GM12878 (cell line): ENCODE measurements around the gene TASOR. TPM values are rescaled to one million over a fixed set of nuclear protein-coding genes. Genes with fewer than 3 reads are reported as not detected.

Experiments
- ASH2L ChIP-seq: fragments of 300-600, 200-600 bp; sonication (generic); IDR thresholded peaks from 2 replicates; pipeline ENCODE4 v1.6.1; 2017; ENCODE audit warnings: low read depth, mild to moderate bottlenecking, borderline replicate concordance
- BMI1 ChIP-seq: fragments of 450-650 bp; IDR thresholded peaks from 2 replicates; pipeline ENCODE4 v1.6.1; 2016; ENCODE audit warnings: mild to moderate bottlenecking, moderate library complexity, borderline replicate concordance
- CBX3 ChIP-seq: fragments of 200-600 bp; sonication (generic); IDR thresholded peaks from 2 replicates; pipeline ENCODE4 v1.6.1; 2016; ENCODE audit warnings: low read depth, borderline replicate concordance
- CHD4 ChIP-seq: fragments of 200-600 bp; sonication (generic); IDR thresholded peaks from 2 replicates; pipeline ENCODE4 v1.6.1; 2016; ENCODE audit warnings: mild to moderate bottlenecking
- HCFC1 ChIP-seq: fragments of 150-350 bp; IDR thresholded peaks from 2 replicates; pipeline ENCODE4 v1.6.1; 2014; ENCODE audit warnings: low read length
- POLR2A ChIP-seq: IDR thresholded peaks from 2 replicates; pipeline ENCODE4 v1.6.1; 2011; ENCODE audit warnings: low read depth, mild to moderate bottlenecking, low read length
- POU2F2 ChIP-seq: IDR thresholded peaks from 3 replicates; pipeline ENCODE4 v1.6.1; 2011; ENCODE audit warnings: low read depth, mild to moderate bottlenecking, low read length, borderline replicate concordance
- RAD21 ChIP-seq: IDR thresholded peaks from 2 replicates; pipeline ENCODE4 v1.6.1; 2011; ENCODE audit warnings: mild to moderate bottlenecking, low read depth, low read length, moderate library complexity; ENCODE audit not compliant: insufficient read depth
- RAD51 ChIP-seq: fragments of 450-650 bp; IDR thresholded peaks from 2 replicates; pipeline ENCODE4 v1.6.1; 2016; ENCODE audit warnings: moderate library complexity, mild to moderate bottlenecking, inconsistent platforms
- SIN3A ChIP-seq: IDR thresholded peaks from 2 replicates; pipeline ENCODE4 v1.6.1; 2012; ENCODE audit warnings: low read depth, low read length, improper control_type of control experiment
- SIX5 ChIP-seq: IDR thresholded peaks from 2 replicates; pipeline ENCODE4 v1.6.1; 2011; ENCODE audit warnings: mild to moderate bottlenecking, low read depth, low read length, moderate library complexity; ENCODE audit not compliant: severe bottlenecking
- SP1 ChIP-seq: IDR thresholded peaks from one replicate; pipeline ENCODE4 v1.6.1; 2011; ENCODE audit warnings: low read depth, low read length
- SRF ChIP-seq, 2 experiments: IDR thresholded peaks; 2 replicates each; pipeline ENCODE4 v1.6.1; 2011; ENCODE audit warnings: low read depth in 2 of 2, low read length in 2 of 2, mild to moderate bottlenecking in 1 of 2, moderate library complexity in 1 of 2
- TARDBP ChIP-seq: IDR thresholded peaks from 2 replicates; pipeline ENCODE4 v1.6.1; 2016; ENCODE audit warnings: borderline replicate concordance
- TBL1XR1 ChIP-seq: IDR thresholded peaks from 2 replicates; pipeline ENCODE4 v1.6.1; 2012; ENCODE audit warnings: low read depth, low read length, improper control_type of control experiment
- ZNF384 ChIP-seq: IDR thresholded peaks from 2 replicates; pipeline ENCODE4 v1.6.1; 2012; ENCODE audit warnings: low read depth, mild to moderate bottlenecking, low read length, improper control_type of control experiment, borderline replicate concordance
- ZNF622 ChIP-seq: fragments of 450-650 bp; IDR thresholded peaks from 2 replicates; pipeline ENCODE4 v1.6.1; 2017; ENCODE audit warnings: mild to moderate bottlenecking, inconsistent platforms
- polyA plus RNA-seq, 11 experiments: library from polyadenylated mRNA; depleted of rRNA in 4 of 11; unstranded in 6 of 11; stranded (reverse) in 5 of 11; fragments of >200 nt; fragmentation: Nextera tagmentation in 4 of 11; fragmentation: Illumina TruSeq in 1 of 11; extraction: Ambion mirVana in 4 of 11; extraction: Trizol in 1 of 11; gene quantifications; 1 replicate in 1 of 11; 2 replicates in 10 of 11; pipeline versions ENCODE4 v1.2.1 to v1.2.3, GENCODE V29; 2011 to 2016; ENCODE audit warnings: inconsistent platforms in 2 of 11, missing spikeins in 2 of 11, low read depth in 1 of 11
- total RNA-seq, 4 experiments: library from RNA; depleted of rRNA in 3 of 4; stranded (reverse); fragments of >200 nt in 3 of 4; fragmentation: Illumina TruSeq in 1 of 4; extraction: Trizol in 1 of 4; gene quantifications; 2 replicates each; pipeline versions ENCODE4 v1.2.1 to v1.2.3, GENCODE V29; 2013 to 2021
- TF ChIP-seq, protein P1 (sequence below): IDR thresholded peaks from 2 replicates; pipeline ENCODE4 v1.6.1; 2012; ENCODE audit warnings: mild to moderate bottlenecking, low read depth, low read length
- TF ChIP-seq, protein P2 (sequence below), 3 experiments: IDR thresholded peaks in 2 of 3; conservative IDR thresholded peaks in 1 of 3; 2 replicates each; pipeline ENCODE4 v1.5.1; 2011; ENCODE audit warnings: low read depth in 3 of 3, low read length in 3 of 3, mild to moderate bottlenecking in 3 of 3, control low read depth in 2 of 3, moderate library complexity in 2 of 3, inconsistent platforms in 1 of 3, mixed read lengths in 1 of 3; ENCODE audit not compliant: control insufficient read depth in 2 of 3, insufficient read depth in 1 of 3; ENCODE audit errors: extremely low read depth in 1 of 3
- TF ChIP-seq, protein P3 (sequence below): fragments of 450-650 bp; IDR thresholded peaks from 2 replicates; pipeline ENCODE4 v1.6.1; 2017; ENCODE audit warnings: mild to moderate bottlenecking, low read depth, inconsistent platforms; ENCODE audit not compliant: poor library complexity, severe bottlenecking
- TF ChIP-seq, protein P4 (sequence below): fragments of 450-650 bp; IDR thresholded peaks from 2 replicates; pipeline ENCODE4 v1.6.1; 2016; ENCODE audit warnings: mild to moderate bottlenecking
- TF ChIP-seq, protein P5 (sequence below): IDR thresholded peaks from 2 replicates; pipeline ENCODE4 v1.6.1; 2012; ENCODE audit warnings: low read depth, low read length, improper control_type of control experiment

TASOR gene
- total and polyA plus RNA-seq, 10 of the 15 experiments (the other 5 are each of a cell fraction or from before 2014, with no cell fraction given), result 29.6 to 95.1 (median 52.6) TPM

DNA sequence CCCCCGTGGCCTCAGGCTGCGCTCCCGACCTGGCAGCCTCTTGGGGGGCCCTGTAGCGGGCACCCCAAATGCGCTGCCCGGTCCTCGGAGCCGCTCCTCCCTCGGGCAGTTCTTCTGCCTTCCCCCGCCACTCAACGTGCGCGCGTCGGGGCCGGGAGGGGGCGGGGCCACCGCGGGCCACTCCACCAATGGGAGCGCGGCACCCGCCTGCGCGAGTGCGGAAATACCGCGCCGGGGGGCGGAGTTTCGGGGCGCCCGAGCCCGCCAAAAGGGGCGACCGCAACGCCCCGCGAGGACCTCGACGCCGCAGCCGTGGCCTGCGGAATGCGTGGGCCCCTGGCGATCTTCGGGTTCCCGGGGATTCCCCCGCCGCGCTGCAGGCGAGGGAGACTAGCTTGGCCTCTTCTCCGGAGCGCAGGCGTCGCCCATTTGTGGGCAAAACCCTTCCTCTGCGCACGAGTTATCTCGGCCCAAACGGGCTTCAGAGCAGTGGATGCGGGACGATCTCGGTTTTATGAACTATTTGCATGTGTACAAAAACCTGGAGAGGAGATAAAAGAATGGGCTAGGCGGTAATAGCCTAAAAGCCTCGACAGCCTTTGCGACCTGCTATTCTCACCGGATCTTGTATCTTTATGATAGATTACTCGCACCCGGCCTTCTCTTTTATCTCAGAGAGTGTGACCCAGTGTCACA lies at the start of gene TASOR (continued):
- TF ChIP-seq, protein P1, sequence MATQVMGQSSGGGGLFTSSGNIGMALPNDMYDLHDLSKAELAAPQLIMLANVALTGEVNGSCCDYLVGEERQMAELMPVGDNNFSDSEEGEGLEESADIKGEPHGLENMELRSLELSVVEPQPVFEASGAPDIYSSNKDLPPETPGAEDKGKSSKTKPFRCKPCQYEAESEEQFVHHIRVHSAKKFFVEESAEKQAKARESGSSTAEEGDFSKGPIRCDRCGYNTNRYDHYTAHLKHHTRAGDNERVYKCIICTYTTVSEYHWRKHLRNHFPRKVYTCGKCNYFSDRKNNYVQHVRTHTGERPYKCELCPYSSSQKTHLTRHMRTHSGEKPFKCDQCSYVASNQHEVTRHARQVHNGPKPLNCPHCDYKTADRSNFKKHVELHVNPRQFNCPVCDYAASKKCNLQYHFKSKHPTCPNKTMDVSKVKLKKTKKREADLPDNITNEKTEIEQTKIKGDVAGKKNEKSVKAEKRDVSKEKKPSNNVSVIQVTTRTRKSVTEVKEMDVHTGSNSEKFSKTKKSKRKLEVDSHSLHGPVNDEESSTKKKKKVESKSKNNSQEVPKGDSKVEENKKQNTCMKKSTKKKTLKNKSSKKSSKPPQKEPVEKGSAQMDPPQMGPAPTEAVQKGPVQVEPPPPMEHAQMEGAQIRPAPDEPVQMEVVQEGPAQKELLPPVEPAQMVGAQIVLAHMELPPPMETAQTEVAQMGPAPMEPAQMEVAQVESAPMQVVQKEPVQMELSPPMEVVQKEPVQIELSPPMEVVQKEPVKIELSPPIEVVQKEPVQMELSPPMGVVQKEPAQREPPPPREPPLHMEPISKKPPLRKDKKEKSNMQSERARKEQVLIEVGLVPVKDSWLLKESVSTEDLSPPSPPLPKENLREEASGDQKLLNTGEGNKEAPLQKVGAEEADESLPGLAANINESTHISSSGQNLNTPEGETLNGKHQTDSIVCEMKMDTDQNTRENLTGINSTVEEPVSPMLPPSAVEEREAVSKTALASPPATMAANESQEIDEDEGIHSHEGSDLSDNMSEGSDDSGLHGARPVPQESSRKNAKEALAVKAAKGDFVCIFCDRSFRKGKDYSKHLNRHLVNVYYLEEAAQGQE, result no peak; the same call in 1 of the 2 replicates
- TF ChIP-seq ZNF622, result no peak
- TF ChIP-seq TBL1XR1, result no peak
- peak; percentile 43 for TF ChIP-seq SP1
- TF ChIP-seq, protein P2, sequence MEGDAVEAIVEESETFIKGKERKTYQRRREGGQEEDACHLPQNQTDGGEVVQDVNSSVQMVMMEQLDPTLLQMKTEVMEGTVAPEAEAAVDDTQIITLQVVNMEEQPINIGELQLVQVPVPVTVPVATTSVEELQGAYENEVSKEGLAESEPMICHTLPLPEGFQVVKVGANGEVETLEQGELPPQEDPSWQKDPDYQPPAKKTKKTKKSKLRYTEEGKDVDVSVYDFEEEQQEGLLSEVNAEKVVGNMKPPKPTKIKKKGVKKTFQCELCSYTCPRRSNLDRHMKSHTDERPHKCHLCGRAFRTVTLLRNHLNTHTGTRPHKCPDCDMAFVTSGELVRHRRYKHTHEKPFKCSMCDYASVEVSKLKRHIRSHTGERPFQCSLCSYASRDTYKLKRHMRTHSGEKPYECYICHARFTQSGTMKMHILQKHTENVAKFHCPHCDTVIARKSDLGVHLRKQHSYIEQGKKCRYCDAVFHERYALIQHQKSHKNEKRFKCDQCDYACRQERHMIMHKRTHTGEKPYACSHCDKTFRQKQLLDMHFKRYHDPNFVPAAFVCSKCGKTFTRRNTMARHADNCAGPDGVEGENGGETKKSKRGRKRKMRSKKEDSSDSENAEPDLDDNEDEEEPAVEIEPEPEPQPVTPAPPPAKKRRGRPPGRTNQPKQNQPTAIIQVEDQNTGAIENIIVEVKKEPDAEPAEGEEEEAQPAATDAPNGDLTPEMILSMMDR (IDR thresholded peaks at IDR 0.05 in 2 of 3, conservative IDR thresholded peaks at IDR 0.05 in 1 of 3; ENCODE audit: control insufficient read depth in 2 of 3, extremely low read depth in 1 of 3, insufficient read depth in 1 of 3, low read depth in 3 of 3, low read length in 3 of 3), result no peak
- peak; percentile 45 for TF ChIP-seq TARDBP
- TF ChIP-seq ASH2L, result no peak
- no peak for TF ChIP-seq ZNF384
- TF ChIP-seq, protein P3, sequence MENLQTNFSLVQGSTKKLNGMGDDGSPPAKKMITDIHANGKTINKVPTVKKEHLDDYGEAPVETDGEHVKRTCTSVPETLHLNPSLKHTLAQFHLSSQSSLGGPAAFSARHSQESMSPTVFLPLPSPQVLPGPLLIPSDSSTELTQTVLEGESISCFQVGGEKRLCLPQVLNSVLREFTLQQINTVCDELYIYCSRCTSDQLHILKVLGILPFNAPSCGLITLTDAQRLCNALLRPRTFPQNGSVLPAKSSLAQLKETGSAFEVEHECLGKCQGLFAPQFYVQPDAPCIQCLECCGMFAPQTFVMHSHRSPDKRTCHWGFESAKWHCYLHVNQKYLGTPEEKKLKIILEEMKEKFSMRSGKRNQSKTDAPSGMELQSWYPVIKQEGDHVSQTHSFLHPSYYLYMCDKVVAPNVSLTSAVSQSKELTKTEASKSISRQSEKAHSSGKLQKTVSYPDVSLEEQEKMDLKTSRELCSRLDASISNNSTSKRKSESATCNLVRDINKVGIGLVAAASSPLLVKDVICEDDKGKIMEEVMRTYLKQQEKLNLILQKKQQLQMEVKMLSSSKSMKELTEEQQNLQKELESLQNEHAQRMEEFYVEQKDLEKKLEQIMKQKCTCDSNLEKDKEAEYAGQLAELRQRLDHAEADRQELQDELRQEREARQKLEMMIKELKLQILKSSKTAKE, result no peak
- TF ChIP-seq, protein P4, sequence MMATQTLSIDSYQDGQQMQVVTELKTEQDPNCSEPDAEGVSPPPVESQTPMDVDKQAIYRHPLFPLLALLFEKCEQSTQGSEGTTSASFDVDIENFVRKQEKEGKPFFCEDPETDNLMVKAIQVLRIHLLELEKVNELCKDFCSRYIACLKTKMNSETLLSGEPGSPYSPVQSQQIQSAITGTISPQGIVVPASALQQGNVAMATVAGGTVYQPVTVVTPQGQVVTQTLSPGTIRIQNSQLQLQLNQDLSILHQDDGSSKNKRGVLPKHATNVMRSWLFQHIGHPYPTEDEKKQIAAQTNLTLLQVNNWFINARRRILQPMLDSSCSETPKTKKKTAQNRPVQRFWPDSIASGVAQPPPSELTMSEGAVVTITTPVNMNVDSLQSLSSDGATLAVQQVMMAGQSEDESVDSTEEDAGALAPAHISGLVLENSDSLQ, result peak; percentile 94
- no peak for TF ChIP-seq BMI1
- no peak for TF ChIP-seq HCFC1
- TF ChIP-seq POLR2A, result peak; percentile 88
- TF ChIP-seq RAD51, result no peak
- no peak for TF ChIP-seq SIX5
- no peak for TF ChIP-seq CBX3
- TF ChIP-seq, protein P5, sequence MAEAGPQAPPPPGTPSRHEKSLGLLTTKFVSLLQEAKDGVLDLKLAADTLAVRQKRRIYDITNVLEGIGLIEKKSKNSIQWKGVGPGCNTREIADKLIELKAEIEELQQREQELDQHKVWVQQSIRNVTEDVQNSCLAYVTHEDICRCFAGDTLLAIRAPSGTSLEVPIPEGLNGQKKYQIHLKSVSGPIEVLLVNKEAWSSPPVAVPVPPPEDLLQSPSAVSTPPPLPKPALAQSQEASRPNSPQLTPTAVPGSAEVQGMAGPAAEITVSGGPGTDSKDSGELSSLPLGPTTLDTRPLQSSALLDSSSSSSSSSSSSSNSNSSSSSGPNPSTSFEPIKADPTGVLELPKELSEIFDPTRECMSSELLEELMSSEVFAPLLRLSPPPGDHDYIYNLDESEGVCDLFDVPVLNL, result peak; percentile 33; the same call in 1 of the 2 replicates
- TF ChIP-seq POU2F2, result no peak
- TF ChIP-seq RAD21, result no peak
- TF ChIP-seq SRF (IDR thresholded peaks at IDR 0.05; ENCODE audit: low read depth in 2 of 2, low read length in 2 of 2), result no peak
- TF ChIP-seq SIN3A, result no peak; the same call in 1 of the 2 replicates
- TF ChIP-seq CHD4, result no peak
